Right lung (tissue), 5 donors: ENCODE results near the gene FKBP11. TPM values are rescaled to one million over a fixed set of nuclear protein-coding genes. Genes with fewer than 3 reads are reported as not detected.

ENCODE experiments used
- polyA plus RNA-seq, 5 donors: library from polyadenylated mRNA; unstranded; fragments of 120-200 nt; gene quantifications; one replicate each; pipeline versions ENCODE4 v1.2.1 to v1.2.3, GENCODE V29; 2013; ENCODE audit warnings: inconsistent platforms in 1 of 5, low replicate concordance in 1 of 5; ENCODE audit not compliant: insufficient read length in 5 of 5, insufficient read depth in 1 of 5

The FKBP11 gene
- polyA plus RNA-seq, 5 donors = 16.0 to 26.9 (median 21.8) TPM

Other genes with a start within 250 kb of the FKBP11 start
- 10 to 100 TPM; 49.4 to 63.3 (median 55.1) TPM for gene KANSL2, start 243.3 kb downstream of the FKBP11 start, polyA plus RNA-seq
- 10 to 100 TPM; 24.0 to 35.7 (median 30.6) TPM for gene CCNT1, start 208.8 kb downstream of the FKBP11 start, polyA plus RNA-seq
- 10 to 100 TPM; 49.1 to 74.3 (median 56.9) TPM for gene ADCY6, start 136.4 kb downstream of the FKBP11 start, polyA plus RNA-seq
- gene CACNB3, start 107.0 kb downstream of the FKBP11 start, polyA plus RNA-seq = 10 to 100 TPM; 27.1 to 37.2 (median 34.4) TPM
- gene DDX23, start 73.3 kb downstream of the FKBP11 start, polyA plus RNA-seq = 100 to 1,000 TPM in 4 of 5 donors, 10 to 100 TPM in 1; 99.6 to 120 (median 103) TPM
- gene RND1, start 59.6 kb downstream of the FKBP11 start, polyA plus RNA-seq = 1 to 10 TPM; 1.6 to 2.5 (median 1.9) TPM
- 100 to 1,000 TPM in 3 of 5 donors, 10 to 100 TPM in 2; 91.5 to 109 (median 103) TPM for gene ARF3, start 32.0 kb upstream of the FKBP11 start, polyA plus RNA-seq
- under 1 TPM in 2 of 5 donors, not detected in 3; 0.15 to 0.25 TPM for gene WNT10B, start 46.2 kb upstream of the FKBP11 start, polyA plus RNA-seq
- gene WNT1, start 52.8 kb upstream of the FKBP11 start, polyA plus RNA-seq = not detected
- under 1 TPM; 0.05 to 0.56 (median 0.10) TPM for gene DDN, start 73.9 kb upstream of the FKBP11 start, polyA plus RNA-seq
- gene PRKAG1, start 93.3 kb upstream of the FKBP11 start, polyA plus RNA-seq = 10 to 100 TPM; 64.9 to 82.7 (median 75.6) TPM
- gene KMT2D, start 135.3 kb upstream of the FKBP11 start, polyA plus RNA-seq = 10 to 100 TPM; 47.8 to 69.3 (median 51.7) TPM
- gene RHEBL1, start 144.5 kb upstream of the FKBP11 start, polyA plus RNA-seq = 1 to 10 TPM; 2.1 to 3.5 (median 2.5) TPM
- 1 to 10 TPM in 1 of 5 donors, under 1 TPM in 4; 0.51 to 1.2 (median 0.60) TPM for gene DHH, start 169.3 kb upstream of the FKBP11 start, polyA plus RNA-seq
- gene LMBR1L, start 185.4 kb upstream of the FKBP11 start, polyA plus RNA-seq = 100 to 1,000 TPM in 1 of 5 donors, 10 to 100 TPM in 4; 68.2 to 111 (median 78.8) TPM
- gene TUBA1B, start 205.9 kb upstream of the FKBP11 start, polyA plus RNA-seq = 1,000 to 10,000 TPM in 4 of 5 donors, 100 to 1,000 TPM in 1; 942 to 1,422 (median 1,100) TPM